AG04449 (cell line): ENCODE measurements around the gene SNAP23.

Source experiments
- CTCF ChIA-PET: fragments of 350-600 bp; formaldehyde crosslinking; extraction: SDS; loops from one replicate; lab custom pipeline; 2021; ENCODE audit warnings: antibody characterized with exemption; lab: Yijun Ruan, JAX
- POLR2A ChIA-PET: fragments of 400-600, 350-600 bp; formaldehyde crosslinking; extraction: SDS; loops from one replicate; lab custom pipeline; 2020; ENCODE audit warnings: antibody characterized with exemption, inconsistent platforms; lab: Yijun Ruan, JAX
- DNase-seq: peaks from one replicate; pipeline ENCODE4 v3.0.0-alpha.2; 2010; ENCODE audit warnings: low read depth, low spot score
- H3K4me3 ChIP-seq: 2 replicates; pipeline ENCODE4 v1.5.1; 2011; ENCODE audit warnings: low read depth, mild to moderate bottlenecking, control low read depth, low read length
- TF ChIP-seq, protein P1 (sequence below): IDR thresholded peaks from one replicate; pipeline ENCODE4 v1.5.1; 2011; ENCODE audit warnings: mild to moderate bottlenecking, moderate library complexity, low read length, control low read depth, inconsistent platforms; ENCODE audit not compliant: insufficient read depth; ENCODE audit errors: missing control alignments

Gene SNAP23

DNA sequence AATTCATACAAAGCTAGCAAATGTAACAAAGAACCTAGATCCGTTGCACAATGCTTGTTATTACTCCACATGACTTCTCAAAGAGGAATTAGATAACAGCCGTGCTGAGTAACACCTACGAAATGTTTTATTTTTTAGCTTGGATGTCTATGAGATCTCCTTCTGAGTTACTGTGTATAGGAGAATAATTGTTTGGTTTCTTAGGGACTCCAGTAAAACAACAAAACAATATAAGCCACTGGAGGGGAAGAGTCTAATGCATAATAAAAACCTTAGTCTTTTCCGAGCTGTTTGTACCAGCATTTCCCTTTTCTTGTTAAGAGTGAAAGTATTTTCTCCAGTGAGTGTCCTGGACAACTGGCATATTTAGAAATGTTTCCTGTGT is 15.6 kb downstream of the SNAP23 start:
- ChIA-PET CTCF (interaction anchor here (1.0 to 1.5 kb wide), 2 partner anchors 9 to 11 kb away, joined by 3 to 6 read pairs; no protein-coding TSS in a partner anchor), POLR2A (interaction anchor here (0.9 kb wide), 1 partner anchor 16 kb away, joined by 3 read pairs; no protein-coding TSS in a partner anchor)
- H3K4me3 ChIP-seq = no peak overlapping the region
- TF ChIP-seq, protein P1, sequence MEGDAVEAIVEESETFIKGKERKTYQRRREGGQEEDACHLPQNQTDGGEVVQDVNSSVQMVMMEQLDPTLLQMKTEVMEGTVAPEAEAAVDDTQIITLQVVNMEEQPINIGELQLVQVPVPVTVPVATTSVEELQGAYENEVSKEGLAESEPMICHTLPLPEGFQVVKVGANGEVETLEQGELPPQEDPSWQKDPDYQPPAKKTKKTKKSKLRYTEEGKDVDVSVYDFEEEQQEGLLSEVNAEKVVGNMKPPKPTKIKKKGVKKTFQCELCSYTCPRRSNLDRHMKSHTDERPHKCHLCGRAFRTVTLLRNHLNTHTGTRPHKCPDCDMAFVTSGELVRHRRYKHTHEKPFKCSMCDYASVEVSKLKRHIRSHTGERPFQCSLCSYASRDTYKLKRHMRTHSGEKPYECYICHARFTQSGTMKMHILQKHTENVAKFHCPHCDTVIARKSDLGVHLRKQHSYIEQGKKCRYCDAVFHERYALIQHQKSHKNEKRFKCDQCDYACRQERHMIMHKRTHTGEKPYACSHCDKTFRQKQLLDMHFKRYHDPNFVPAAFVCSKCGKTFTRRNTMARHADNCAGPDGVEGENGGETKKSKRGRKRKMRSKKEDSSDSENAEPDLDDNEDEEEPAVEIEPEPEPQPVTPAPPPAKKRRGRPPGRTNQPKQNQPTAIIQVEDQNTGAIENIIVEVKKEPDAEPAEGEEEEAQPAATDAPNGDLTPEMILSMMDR = no peak
- DNase-seq = no peak

DNA sequence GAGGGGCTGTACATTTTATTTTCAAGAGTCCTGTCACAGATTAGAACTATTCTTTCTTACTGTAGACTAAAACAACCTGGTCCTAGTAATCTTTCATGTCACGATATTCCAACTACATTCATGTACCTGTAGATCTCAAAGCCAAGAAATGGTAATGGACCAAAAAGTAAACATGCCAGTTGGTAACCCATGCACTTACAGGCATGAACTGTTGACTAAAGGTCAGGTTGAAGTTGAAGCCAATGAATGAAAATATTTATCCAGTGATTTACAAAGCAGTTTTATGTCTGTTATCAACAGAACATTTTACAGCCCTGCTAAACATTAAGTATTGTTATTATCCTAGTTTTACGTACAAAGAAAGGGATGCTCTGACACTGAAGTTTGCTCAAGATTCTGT is 27.9 kb downstream of the SNAP23 start:
- CTCF ChIA-PET = no interaction called here
- POLR2A ChIA-PET = no interaction called here
- TF ChIP-seq, protein P1 = no peak
- H3K4me3 ChIP-seq = no peak overlapping the region
- DNase-seq = no peak

DNA sequence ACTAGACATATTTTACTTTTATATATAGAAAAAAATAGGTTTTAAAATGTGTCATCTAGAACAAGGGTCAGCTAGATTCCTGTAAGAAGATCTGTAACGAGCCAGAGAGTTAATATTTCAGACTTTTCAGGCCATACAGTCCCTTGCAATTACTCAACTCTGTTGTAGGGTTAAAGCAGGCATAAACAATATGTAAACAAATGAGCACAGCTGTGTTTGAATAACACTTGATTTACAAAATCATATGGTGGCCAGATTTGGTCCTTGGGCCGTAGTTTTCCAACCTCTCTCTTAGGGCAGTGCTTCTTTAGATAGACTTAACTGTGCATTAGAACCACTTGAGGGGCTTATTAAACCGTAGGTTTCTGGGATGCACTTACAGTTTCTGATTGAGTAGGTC is 33.5 kb downstream of the SNAP23 start:
- no peak for DNase-seq
- H3K4me3 ChIP-seq = no peak overlapping the region
- POLR2A ChIA-PET = no interaction called here
- CTCF ChIA-PET = interaction anchor here (1.7 kb wide), 1 partner anchor 122 kb away, joined by 3 read pairs; no protein-coding TSS in a partner anchor
- TF ChIP-seq, protein P1 = no peak

DNA sequence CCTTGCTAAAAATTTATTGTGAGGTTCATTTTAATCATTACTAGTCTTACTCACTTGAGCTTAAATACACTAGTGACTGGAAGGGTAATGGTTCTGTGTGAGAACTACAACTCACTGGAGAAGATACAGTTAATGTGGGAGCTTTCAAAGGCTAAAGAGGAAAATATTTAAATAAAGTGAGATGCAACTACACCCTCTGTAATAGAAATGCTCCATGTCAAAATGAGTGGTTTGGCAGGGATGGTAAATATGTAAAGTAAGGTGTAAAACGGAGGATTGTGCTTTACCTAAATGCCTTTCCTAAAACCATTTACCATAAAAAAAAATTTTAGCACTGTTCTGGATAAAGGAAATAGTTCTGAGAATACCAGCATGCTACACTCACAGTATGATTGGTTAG is 37.8 kb downstream of the SNAP23 start:
- CTCF ChIA-PET = no interaction called here
- DNase-seq = no peak
- H3K4me3 ChIP-seq = no peak overlapping the region
- TF ChIP-seq, protein P1 = no peak
- POLR2A ChIA-PET = no interaction called here

DNA sequence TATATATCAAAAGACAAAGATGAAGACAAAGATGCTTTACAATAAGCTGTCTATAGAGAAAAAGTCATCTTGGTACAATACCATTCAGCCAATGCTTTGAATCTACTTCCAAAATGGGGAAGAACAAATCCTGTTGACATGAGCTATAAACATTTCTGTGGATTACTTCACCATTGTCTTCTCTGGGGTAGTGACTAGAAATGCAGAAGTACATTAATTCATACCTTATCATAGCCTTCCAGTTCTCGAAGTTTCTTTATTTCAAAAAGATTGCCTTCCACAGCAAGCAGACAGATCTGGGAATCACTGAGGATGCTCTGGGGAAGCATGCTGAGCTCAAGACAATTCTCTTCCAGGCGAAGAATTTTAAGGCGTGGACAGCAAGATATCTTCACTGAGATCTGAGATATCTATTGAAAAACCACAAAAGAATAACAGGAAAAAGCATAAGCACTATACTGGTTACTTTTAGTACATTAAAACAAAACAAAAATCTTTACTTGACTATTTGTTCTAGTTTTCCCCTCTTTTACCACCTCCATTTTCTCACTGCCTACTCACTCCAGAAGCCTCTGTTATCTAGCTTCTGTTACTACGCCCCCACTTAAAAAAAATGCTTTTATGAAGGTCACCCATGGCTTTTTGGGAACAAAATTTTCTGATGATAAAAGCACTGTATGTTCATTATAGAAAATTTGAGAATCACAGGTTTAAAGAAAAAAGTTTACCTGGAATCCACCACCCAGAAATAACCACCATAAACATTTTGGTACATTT is 49.6 kb downstream of the SNAP23 start:
- TF ChIP-seq, protein P1 = no peak
- ChIA-PET CTCF (interaction anchor here (0.8 kb wide), 1 partner anchor 104 kb away, joined by 4 read pairs; no protein-coding TSS in a partner anchor), POLR2A (interaction anchor here (0.6 kb wide), 1 partner anchor 28 kb away, joined by 5 read pairs; no protein-coding TSS in a partner anchor)
- no peak for DNase-seq
- no peak overlapping the region for H3K4me3 ChIP-seq

DNA sequence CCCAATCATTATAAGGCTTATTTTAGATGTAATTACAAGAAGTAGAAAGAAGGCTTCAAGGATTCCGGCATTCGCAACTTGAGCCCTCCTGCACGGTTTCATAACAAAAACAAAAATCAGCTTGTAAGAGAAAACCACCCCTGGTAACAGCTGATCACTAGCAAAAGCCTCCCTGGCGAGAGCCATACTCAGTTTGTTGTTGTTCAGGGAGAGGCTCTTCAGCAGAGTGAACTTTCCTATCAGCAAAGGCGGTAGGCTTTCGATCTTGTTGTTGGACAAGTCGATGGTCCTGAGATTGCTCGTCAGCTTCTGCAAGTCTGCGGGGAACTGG is 52.4 kb downstream of the SNAP23 start:
- ChIA-PET POLR2A (interaction anchor here (0.9 to 1.2 kb wide), 2 partner anchors 27 to 98 kb away, joined by 4 to 6 read pairs; partner anchors contain the start of gene STARD9), CTCF (interaction anchor here (1.0 to 1.4 kb wide), 6 partner anchors 15 to 107 kb away, joined by 3 to 6 read pairs (median 3); no protein-coding TSS in a partner anchor)
- TF ChIP-seq, protein P1 = no peak
- no peak for DNase-seq
- peak overlapping the region; percentile 90 for H3K4me3 ChIP-seq
